GM21367 (cell line): ENCODE results near the gene ALLC.
"Not testable (repeated sequence)": the region's sequence is repeated elsewhere in the genome, so short reads cannot be mapped to it uniquely, and the experiment has no call there.

Source experiments
- ATAC-seq: cut with Tn5 transposase; IDR thresholded peaks from one replicate; pipeline ENCODE4 v1.9.1; 2021; ENCODE audit not compliant: unreplicated experiment

Gene ALLC

GRCh38 chr2:3626118-3626811, 31.7 kb upstream of the ALLC start:
- no peak for ATAC-seq

DNA sequence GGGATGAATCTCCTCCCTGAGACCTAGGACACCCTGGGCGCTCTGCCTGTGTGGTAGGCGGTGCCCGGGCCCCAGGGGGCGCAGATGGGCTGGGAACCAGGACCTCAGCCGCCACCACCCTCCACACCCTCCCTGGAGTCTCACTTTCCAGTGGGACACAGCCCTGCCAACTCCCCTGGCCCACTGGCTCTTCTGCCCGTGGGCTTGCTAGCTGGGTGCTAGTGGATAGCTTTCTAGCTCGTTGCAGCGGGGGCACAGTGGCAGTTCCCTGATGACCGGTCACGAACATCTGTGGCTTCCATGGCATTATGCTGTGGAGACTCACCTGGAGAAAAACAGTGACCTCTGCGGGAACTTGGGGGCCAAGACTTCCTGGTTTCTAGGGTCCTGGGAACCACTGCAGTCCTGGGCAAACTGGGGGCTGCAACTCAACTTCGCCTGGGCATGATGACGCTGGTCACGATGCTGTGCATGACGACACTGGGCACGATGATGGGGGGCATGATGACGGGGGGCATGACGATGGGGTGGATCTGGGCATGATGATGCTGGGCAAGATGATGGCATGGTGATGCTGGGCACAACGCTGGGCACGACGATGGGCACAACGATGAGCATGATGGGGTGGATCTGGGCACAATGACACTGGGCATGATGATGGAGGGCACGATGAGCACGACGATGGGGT, 31.0 kb upstream of the ALLC start:
- no peak for ATAC-seq

DNA sequence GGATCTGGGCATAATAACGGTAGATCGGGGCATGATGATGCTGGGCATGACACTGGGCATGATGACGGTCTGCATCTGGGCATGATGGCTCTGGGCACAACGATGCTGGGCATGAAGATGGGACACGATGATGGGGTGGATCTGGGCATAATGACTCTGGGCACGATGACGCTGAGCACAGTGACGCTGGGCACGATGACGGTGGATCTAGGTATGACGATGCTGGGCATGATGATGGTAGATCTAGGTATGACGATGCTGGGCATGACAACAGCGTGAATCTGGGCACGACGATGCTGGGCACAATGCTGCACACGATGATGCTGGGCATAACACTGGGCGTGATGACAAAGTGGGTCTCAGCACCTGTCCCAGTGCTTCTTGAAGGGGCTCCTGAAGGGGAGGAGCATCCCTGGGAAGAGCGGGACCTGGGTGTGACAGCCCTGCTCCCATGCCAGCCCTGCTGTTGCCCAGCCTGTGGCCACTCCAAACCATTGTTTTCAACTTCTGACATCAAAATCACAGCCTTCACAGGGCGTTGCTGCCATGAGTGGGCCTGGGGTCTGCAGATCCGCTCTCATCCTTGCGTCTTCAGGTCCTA, 30.4 kb upstream of the ALLC start:
- no peak for ATAC-seq

GRCh38 chr2:3628241-3628679, 29.7 kb upstream of the ALLC start:
- ATAC-seq, result no peak

DNA sequence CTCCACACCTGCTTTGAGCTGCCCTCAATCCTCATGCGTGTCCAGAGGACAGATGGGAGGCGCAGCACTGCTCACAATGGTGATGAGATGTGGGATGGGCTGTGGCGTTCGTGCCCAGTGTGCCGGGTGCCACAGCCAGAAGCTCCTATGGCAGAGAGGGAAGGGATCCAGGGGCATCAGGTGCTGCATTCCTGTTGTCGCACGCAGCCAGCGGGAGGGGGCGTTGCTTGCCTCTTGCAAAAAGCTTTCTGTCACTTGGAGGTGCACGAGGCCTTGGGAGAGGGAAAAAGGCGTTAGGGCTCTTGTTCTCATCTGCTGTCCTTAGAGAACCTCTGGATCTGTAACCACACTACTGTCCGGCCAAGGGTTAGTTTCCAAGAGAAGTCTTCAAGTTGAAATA, 29.2 kb upstream of the ALLC start:
- no peak for ATAC-seq

DNA sequence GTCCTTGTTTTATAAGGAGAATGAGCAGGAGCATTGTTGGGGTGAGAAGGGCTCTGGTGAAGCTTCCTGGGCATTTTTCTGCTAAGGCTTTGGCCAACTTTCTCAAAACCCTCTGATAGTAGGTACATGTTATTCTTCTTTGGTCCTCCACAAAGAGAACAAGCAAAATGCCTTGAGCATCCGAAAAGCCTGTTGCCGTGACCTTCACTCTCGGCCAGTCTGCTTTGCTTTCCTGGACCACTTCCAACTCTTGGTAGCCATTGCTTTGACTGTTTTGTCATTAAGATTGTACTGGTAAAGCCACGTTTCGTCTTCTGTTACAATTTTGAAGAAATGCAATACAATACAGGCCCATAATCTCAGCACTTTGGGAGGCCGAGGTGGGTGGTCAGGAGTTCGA, 27.4 kb upstream of the ALLC start:
- ATAC-seq, result no peak

GRCh38 chr2:3631161-3631850, 26.7 kb upstream of the ALLC start:
- ATAC-seq, result no peak

DNA sequence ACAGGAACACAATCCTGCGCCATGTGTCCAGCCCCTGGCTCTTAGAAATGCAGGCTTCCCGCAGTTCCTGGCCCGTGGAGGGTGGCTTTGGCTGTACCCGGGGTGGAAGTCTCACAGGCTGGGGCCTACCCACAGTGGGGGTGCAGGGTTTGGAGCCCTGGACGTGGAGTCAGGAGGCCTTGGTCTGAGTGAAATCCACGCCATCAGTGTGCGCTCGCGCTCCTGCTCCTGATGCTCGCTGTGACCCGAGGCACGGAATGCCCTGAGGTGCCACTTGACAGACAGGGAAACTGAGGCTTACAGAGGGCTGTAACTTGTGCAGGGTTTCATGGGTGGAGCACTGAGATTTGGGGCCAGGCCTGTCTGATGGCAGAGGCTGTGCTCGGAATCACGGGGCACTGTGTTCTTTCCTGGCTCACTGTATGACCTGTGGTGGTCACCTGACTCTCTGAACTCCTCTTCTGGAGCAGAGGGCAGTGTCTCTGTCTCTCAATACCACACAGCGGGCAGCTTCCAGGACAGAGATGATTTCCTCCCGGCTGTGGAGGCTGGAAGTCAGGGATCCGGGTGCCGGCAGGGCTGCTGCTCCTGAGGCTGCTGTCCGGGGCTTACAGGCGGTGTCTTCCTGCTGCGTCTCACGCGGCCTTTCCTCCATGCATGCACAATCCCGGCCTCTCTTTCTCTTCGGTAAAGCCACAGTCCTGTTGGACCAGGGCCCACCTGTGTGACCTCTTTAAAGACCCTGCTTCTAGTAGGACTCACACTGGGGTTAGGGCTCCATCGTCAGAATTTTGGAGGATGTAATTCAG, 25.9 kb upstream of the ALLC start:
- ATAC-seq, result no peak

DNA sequence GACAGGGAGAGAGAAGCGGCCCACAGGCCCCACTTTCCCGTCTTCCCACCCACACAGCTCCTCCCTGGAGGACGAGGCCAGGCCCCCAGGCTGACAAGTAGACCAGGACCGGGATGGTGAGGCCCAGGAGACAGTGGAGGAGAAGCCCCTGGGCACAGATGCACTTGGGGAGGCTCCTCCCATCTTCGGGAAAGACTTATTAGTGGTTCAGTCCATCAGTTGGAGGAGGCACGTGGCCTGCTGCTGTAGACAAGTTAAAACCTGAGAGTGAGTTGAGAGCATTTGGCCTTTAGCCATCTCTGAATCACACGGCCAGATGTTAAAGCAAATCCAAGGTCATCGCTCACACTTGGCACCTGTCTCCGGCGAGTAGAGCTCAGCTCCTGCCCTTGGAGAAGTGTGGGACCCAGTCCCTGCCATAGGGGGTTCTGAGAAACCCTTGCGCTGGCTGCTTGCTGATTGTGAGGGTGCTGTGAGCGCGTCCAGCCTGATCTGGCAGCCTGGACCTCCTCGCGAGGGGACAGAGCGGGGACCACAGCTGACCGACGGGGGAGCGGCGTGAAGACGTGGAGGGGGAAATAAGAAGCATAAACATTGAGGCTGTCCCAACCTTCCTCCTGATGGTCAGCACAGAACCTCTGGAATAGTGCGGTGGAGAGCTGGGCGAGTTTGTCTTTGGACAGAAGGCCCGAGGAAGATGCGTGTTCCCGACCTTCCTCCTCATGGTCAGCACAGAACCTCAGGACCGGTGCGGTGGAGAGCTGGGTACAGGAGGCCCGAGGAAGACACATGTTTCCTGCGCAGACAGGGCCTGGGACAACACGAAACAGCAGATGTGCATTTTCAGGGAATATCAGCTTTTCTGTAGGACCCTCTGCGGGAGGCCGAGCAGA, 24.7 kb upstream of the ALLC start:
- ATAC-seq, result no peak

DNA sequence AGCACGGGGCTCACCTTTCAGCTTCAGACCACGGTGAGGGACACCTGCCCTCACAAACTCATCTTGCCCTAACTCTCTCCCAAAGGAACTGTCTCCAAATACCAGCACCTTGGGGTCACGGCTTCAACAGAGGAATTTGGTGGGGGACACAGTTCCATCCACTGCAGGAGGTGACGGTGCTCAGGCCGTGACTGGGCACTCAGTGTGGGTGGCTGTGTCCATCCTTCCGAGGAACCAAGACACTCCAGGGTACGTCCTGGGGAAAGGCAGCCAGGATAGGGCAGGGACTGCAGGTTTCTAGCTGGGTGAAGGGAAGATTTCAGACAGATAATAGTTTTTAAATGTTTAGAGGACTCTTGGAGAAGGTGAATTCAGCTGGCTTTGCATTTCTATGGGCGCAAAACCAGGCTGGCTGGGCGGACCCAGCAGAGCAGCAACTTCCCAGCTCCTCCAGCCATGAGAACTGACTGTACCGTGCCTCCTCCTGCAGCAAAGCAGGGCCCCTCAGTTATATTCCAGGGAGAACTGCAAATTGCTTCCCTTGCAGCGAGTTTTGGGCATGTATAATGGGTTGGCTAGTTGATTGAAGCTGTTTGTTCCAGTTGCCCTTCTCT, 23.9 kb upstream of the ALLC start:
- no peak for ATAC-seq

DNA sequence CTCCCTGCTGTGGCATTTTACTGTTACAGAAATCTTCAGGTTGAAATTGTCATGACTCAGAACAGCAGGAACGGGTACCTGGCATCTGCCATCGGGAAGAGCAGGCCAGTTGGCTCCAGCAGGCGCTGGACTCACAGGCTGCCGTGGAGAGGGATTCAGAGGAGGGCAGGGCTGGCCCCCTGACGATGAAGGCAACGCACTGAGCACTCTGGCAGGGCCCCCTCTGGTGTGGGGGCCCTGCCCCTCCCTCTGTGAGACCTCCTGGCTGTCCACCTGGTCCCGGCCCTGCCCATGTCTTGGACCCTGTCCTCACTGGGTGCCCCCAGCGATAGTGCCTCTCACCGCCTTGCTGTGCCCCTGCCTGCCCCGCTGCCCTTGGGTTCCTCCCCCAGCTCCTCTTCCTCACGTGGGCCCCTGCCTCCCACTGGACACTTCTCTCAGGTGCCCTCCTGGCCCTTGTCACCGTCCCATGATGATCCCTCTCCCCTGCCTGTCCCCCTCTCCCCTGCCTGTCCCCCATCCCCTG, 23.3 kb upstream of the ALLC start:
- no peak for ATAC-seq

- no peak for ATAC-seq
These were observed 22.6 kb upstream of the ALLC start for GRCh38 chr2:3635171-3635974.

- not testable (repeated sequence) for ATAC-seq
These were observed 22.0 kb upstream of the ALLC start for GRCh38 chr2:3635975-3636327.

DNA sequence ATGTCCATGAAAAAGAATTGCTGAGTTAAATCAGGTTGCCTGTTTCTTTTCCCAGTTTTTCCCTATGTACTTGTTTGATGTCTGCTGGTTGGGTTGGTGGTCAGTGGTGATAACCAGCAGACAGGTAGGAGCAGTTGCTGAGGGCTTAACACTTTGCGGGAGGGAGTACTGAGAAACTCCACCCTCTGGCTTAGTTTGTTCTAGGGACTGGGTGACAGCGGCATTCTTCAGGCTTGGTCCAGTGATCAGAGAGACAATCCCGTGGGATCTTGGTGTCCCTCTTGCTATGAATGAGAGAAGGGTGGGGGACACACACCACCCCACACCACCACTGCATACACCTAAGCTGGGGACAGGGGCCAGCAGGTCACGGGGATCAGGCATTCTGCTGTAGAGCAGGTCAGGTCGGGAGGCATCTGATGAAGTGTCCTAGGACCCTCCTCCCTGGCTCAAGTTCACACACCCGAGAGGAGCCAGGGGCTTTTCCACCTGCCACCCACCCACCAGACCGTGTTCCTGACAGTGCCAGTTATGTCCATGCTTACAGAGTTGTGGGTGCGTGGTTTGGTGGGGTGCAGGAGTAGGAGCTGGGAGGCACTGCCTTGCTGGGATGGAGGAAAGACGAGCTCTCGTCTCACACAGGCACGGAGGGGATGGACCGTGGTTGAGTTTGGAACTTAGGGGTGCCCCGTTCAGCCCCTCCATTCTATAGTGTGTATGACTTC, 21.3 kb upstream of the ALLC start:
- ATAC-seq, result no peak

- no peak for ATAC-seq
These were observed 20.7 kb upstream of the ALLC start for GRCh38 chr2:3637311-3637675.

DNA sequence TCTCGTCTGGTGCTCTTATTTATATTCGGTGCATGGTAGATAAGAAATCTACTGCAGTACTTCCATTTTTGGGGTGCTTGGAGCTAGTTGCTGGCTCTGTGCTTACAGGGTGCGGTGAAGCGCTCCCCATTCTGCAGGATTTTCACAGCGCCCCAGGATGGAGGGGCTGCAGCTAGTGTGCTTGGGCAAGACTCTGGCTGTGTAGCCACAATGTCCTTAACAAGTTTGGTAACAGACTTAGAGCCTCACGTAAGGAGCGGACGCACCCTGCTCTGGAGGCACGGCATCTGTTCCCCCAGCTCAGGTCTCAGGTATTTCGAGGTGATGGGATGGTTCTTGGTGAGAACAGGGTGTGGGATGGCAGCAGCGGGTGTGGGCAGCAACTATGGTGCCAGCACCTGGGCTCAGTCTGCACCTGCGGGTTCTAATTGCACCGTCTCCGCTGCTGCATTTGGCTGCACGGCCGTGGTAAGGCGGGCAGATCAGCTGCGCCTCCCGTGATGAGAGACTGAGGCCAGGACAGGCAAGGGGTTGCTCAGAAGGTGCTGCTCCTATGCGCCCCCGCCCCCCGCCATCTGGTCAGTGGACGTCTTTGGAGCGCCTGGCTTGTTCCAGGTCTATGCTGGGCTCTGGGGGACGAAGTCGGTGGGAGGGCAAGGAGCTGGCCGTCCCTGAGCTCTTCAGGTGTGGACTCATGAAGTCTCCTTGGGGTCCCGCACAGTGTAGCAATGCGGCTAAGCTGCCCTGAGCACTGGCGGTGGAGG, 20.1 kb upstream of the ALLC start:
- no peak for ATAC-seq

GRCh38 chr2:3638456-3638810, 19.6 kb upstream of the ALLC start:
- no peak for ATAC-seq
